ENCODE data around the gene KIAA1210. TPM values are rescaled to one million over a fixed set of nuclear protein-coding genes. Genes with fewer than 3 reads are reported as not detected.

KIAA1210 gene
- total and polyA plus RNA-seq, 2 of the 8 experiments (the other 6 are each of a cell fraction or from before 2014, with no cell fraction given): 0.02 TPM; not detected in 1

DNA sequence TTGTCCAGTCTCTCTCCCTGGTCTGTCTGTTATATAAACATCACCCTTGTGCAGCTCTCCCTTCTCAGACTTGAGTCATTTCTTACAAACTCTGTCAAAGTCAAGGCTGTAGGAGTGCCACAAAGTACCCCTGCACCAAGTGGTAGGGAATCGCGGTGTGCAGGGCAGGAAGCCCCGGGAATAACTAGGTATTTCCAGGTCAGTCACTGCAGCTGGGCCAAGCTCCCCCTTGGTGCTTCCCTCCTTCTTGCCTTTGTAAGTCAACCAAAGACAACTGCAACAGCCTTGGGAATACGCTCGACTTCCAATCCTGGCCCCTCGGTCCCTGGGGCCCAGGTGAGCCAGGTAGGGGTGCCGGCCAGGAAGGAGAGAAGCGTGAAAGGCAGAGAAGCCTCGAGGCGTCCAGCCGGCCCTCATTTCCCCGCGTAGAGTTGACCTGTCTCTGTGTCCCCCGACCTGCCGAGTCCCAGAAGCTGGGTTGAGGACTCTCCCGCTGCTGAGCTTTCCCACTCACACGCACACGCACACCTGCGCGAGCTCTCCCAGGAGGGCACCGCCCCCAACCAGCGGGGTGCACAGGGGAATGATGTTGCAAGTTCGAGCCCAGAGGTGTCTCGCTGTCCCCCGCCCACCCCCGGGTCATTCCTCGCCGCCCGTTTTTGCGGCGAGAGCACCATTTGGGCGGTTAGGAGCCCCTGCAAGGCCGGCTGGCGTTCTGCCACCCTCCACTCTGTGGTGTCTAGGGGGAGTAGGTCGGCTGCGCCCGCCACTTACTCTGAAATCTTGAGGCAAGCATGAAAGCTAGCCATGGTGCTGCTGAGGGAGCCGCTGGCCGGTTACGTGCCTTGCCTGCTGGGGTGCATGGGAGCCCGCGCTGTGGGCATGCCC lies 22.8 kb upstream of the KIAA1210 start:
- H3K4me3 ChIP-seq (ENCODE audit: extremely low read depth in 1 of 4, insufficient read depth in 2 of 4, low read depth in 3 of 4, low read length in 4 of 4): peak overlapping the region in 1 of 4 experiments; percentile 34; a peak in 1 of 8 replicates

More for the DNA sequence above, 22.8 kb upstream of the KIAA1210 start:
- H3K4me2 ChIP-seq (ENCODE audit: insufficient read depth in 1 of 2, low read depth in 2 of 2, low read length in 2 of 2): peak overlapping the region; percentile 24 to 38; a peak in 3 of 4 replicates
- H2AK5ac ChIP-seq (ENCODE audit: low read depth, low read length): no peak overlapping the region
- no peaks in the 10 kb centered on the region; a peak in 1 of 7 replicates for H3K4me1 ChIP-seq (replicated peaks in 1 of 4; ENCODE audit: control insufficient read depth in 3 of 4, insufficient read depth in 4 of 4, low read length in 3 of 4)
- no peak overlapping the region for H3K9ac ChIP-seq (replicated peaks in 1 of 4; ENCODE audit: extremely low read depth in 1 of 4, low read depth in 3 of 4, low read length in 3 of 4)
- no peaks in the 10 kb centered on the region for H3K79me1 ChIP-seq (ENCODE audit: low read depth, low read length)
- no peaks in the 10 kb centered on the region for H4K20me1 ChIP-seq (replicated peaks in 1 of 2; ENCODE audit: control insufficient read depth in 1 of 2, insufficient read depth in 2 of 2, low read length in 2 of 2)
- no peaks in the 10 kb centered on the region; a peak in 1 of 7 replicates for H3K27me3 ChIP-seq (replicated peaks in 1 of 4; ENCODE audit: control insufficient read depth in 3 of 4, extremely low read depth in 1 of 4, insufficient read depth in 3 of 4, low read length in 3 of 4)
- H3K79me2 ChIP-seq (ENCODE audit: control insufficient read depth in 1 of 2, insufficient read depth in 2 of 2, low read length in 2 of 2): no peaks in the 10 kb centered on the region
- H3K23me2 ChIP-seq (ENCODE audit: low read depth, low read length): no peaks in the 10 kb centered on the region
- DNase-seq (ENCODE audit: low read depth in 1 of 2, low spot score in 2 of 2): peak in 1 of 2 experiments; percentile 45
- no peaks in the 10 kb centered on the region for H3K36me3 ChIP-seq (ENCODE audit: control insufficient read depth in 2 of 4, insufficient read depth in 4 of 4, low read length in 3 of 4)
- H3K9me3 ChIP-seq (ENCODE audit: insufficient read depth in 2 of 2, low read depth in 1 of 2, low read length in 1 of 2): no peaks in the 10 kb centered on the region
- H2BK15ac ChIP-seq (ENCODE audit: low read length): no peak overlapping the region
- TF ChIP-seq SIX5 (IDR thresholded peaks at IDR 0.05; ENCODE audit: low read depth, low read length): no peak
- 0 out of 2 replicates have a peak, but pooled peaks have one; percentile 30 for TF ChIP-seq MAX (IDR thresholded peaks at IDR 0.05)
- no peak for TF ChIP-seq TEAD4 (IDR thresholded peaks at IDR 0.05; ENCODE audit: low read depth, low read length)
- H2AFZ ChIP-seq (ENCODE audit: low read length): no peak overlapping the region
- ChIA-PET POLR2A (ENCODE audit: partially characterized antibody) (interaction anchor here (0.6 kb wide), 1 partner anchor 85 kb away, joined by 3 read pairs; the partner anchor contains the start of gene PGRMC1), CTCF (ENCODE audit: partially characterized antibody) (interaction anchor here (1.0 to 2.6 kb wide), 5 partner anchors 10 to 45 kb away, joined by 4 to 11 read pairs (median 5); no protein-coding TSS in a partner anchor)
- no peak overlapping the region for H2BK20ac ChIP-seq (ENCODE audit: low read length)
- FAIRE-seq: no peak
- 60% methylated on average over 26 of the region's 42 CpGs; no CpG with 5 or more reads in 1 of the 2 experiments for WGBS, 2 experiments (ENCODE audit: extremely low coverage in 1 of 2, insufficient coverage in 1 of 2, insufficient read length in 1 of 2, insufficient replicate concordance in 2 of 2, low coverage in 1 of 2, low lambda C conversion rate in 2 of 2, missing lambda C conversion rate in 1 of 2)
- H3K23ac ChIP-seq (ENCODE audit: insufficient read length): no peak overlapping the region
- H3K14ac ChIP-seq (ENCODE audit: insufficient read length): no peak overlapping the region
- no peak overlapping the region for H4K8ac ChIP-seq (ENCODE audit: extremely low read depth, insufficient read depth, low read length)
- H2BK120ac ChIP-seq (replicated peaks; ENCODE audit: low read depth, low read length): no peak overlapping the region
- H4K5ac ChIP-seq (ENCODE audit: insufficient read length, low read depth, low read length): no peak overlapping the region
- H3K4ac ChIP-seq (replicated peaks; ENCODE audit: insufficient read length, low read depth, low read length): no peak overlapping the region
- H3K27ac ChIP-seq (ENCODE audit: low read depth, low read length): no peak overlapping the region
- no peak overlapping the region for H3K18ac ChIP-seq (ENCODE audit: extremely low read depth, low read length)
- H2BK12ac ChIP-seq (ENCODE audit: low read depth, low read length): no peak overlapping the region
- no peak overlapping the region for H2BK5ac ChIP-seq (ENCODE audit: low read depth, low read length)
- H3K56ac ChIP-seq (replicated peaks; ENCODE audit: insufficient read length, low read depth, low read length): no peak overlapping the region
- no peak overlapping the region for H4K91ac ChIP-seq (replicated peaks; ENCODE audit: insufficient read length, low read length)

Data from H1 (cell line).